Nucleus accumbens (tissue), 56 donors: ENCODE measurements around the gene SLC10A7.

Source experiments
- DNase-seq, 56 donors: peaks; one replicate each; lab custom pipeline; 2025; lab: John Stamatoyannopoulos, UW

SLC10A7 gene

DNA sequence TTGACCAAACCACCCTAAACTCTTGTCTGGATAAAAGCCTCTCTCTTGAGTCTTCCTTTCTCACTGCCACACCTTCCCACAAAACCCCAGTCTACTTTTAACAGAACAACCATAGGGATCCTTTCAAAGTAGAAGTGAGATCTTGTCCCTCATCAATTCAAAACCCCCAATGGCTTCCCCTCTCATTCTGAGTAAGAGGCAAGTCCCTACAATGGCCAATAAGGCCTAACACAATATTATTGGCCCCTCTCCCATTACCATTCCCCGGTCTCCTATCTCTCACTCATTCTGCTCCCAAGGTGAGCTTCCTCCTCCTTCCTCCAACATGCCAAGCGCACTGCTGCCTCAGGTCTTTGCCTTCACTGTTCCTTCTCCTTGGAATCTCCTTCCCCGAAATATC is 250.3 kb downstream of the SLC10A7 start:
- DNase-seq, result no peak

DNA sequence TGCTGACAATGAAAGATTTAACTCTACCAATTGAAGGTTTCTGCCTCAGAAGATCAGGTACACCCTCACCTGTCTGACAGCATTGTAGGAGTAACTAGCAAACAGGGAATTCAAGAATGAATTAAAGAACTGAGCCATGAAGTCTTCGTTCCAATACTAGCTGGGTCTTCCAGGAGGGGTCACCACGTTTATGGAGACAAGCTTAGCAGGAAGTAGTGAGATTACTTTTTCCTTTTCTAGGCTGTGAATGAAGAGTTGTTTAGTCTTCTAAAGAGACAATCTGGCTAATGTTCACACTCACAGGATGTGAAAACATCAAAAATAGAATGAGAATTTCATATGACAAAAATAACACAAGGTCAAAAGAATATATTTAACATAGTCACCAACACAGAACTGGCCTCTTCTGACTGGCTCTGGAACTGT is 252.5 kb downstream of the SLC10A7 start:
- no peak for DNase-seq

DNA sequence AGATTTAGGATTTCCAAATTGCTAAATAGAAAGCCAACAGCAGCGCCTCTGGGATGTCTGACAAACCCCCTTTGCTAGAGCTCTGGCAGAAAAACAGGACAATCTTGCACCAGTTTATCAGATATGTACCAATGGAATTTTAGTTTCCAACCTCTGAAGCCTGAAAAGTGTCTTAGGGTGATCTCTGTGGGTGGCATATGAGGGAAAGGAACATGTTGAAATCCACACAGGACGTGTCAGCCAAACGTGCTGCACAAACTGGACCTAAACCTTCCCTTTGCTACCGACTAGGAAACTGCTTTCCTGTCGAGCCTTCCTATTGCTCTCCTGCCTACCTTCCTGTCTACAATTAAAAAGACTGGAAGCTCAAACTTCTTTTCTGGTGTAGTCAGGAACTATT is 253.9 kb downstream of the SLC10A7 start:
- no peak for DNase-seq

DNA sequence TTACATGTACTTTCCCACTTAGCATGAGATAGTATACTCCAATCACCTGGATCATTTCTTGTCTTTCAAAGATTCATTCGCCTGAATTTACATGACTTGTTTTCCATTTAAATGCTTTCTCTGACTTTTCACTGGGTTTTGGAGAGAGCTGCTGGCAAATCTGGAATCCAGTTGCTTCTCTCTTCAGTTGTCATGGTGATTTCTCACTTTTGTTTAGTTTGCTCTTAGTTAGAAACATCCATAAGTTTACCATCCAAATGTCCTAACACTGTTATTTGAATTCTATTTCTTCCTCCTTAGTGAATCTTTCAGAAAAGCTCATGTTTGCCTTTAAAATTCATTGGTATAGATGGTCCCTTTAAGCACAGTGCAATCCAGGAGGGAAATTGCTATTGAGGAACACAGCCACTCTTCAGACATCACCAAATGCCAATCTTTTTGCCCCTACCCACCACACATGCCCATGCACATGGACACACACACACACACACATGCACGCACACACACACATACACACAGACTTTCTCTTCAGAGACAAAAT is 255.7 kb downstream of the SLC10A7 start:
- no peak for DNase-seq

DNA sequence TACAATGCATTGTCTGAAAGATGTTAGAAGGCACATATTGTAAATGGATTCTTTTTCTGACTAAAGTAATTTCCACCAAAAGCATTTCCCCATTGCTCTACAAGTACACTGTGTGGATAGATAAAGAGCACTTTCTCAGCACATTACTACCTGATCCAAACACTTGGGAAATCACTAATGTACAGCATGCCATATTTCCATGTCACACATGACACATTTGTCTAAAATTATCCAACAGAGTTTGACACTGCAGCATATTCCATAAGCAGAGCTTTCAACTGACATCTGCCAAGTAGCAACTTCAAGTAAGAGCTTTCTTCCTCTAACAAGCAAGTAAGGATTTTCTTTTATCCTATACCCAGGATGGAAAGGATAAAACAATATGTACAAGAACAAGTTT is 257.9 kb downstream of the SLC10A7 start:
- no peak for DNase-seq

DNA sequence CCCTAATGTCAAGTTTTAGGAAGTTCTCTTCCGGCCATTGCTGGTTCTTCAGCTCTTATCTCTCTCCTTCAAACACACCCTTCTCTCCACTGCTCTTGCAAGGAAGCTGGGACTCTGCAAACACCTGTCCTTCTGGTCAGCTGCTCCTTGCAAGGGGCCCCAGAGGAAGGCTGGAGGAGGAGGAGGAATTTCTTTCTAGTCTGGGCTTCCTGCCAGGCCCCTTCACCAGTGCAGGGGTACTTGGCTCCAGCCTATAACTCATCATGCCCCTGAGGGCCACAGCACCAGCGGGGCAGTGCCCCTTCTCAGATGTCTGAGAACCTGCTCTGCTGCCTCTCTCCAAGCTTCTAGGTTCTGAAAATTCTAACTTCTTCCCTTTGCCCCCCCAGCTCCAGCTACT is 260.7 kb downstream of the SLC10A7 start:
- DNase-seq, result no peak

DNA sequence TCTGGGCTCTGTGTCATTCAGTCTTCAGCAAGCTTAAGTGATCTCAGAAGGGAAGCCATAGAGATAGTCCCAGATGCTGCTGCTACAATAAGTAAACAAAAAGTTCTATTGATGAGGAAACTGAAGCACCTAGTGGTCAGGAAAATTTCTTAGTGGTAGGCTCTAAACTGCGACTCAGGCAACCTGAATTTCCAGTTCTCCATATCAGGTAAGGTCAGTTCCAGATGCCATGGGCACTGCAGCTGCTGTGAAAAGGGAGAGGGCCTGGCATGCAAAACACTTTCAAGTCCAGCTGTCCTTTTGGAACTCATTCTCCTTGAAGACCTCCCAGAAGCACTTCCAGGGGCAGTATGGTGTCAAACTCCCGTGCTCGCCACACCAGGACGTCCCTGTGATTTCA is 261.2 kb downstream of the SLC10A7 start:
- no peak for DNase-seq

DNA sequence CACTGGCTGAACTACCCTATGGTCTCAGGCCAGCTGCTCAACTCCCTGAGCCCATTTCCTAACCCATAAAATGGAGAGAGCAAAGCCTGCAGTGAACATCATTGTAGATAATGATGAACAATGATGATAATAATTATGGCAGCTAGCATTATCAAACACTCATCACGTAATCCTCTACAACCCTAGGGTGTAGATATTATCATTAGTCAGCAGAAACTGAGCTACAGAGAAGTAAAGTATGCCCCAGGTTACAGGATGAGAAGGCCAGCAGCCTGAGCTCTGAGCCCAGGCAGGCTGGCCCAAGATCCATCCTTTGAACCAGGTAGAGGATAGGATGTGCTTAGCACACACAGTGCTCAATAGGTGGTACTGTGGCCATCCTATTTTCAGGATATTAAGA is 264.2 kb downstream of the SLC10A7 start:
- no peak for DNase-seq

DNA sequence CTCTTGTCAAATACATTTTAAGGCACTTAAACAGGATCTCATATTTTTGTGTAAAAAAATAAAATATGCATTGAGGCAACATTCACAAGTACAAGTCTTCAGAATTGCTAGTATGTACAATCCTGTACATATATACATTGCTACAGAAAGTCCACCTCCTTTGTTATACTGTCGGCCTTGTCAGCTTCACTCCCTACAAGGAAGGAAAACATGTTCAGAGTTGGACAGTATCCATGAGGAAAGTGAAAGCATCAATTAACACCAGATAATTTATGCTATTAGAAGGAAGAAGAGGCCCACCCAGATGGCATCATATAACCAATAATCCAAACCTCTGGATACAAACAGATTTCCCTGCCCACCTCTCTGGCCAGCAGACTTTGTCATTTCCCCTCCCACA is 265.4 kb downstream of the SLC10A7 start:
- no peak for DNase-seq

DNA sequence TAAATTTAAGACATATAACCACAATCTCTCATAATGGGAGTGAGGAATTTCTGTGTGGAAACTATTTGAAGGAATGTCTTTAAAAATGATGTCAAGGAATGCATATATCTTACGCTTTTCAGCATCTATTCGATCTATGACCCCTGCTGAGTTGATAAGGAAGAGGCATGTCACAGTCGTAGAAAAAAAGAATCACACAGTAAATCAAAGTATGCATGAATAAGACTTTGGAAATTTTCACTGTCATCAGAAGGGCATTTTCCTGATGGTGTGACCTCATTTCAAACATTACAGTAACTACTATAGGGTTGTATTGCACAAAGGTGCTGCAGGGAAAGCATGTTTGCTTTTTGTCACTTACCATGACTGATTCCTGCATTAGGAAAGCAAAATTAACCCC is 265.9 kb downstream of the SLC10A7 start:
- no peak for DNase-seq

DNA sequence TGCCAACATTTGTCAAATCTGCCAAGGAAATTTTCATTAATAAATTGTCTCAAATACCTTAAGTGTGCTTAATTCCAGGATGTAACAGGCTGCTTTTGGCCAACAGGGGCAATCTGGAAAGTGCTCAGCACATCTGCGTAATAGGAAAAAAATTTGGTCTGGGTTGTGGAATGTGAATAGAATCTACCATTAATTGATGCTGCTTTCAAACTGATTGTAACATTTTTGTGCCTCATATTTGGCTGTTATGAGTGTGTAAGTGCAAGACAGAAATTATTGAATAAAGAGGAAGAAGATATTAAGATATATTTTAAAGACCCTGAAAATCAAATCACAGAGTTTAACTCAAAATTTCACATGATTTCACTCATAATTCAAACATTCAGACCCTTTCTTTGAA is 266.3 kb downstream of the SLC10A7 start:
- DNase-seq, result no peak

DNA sequence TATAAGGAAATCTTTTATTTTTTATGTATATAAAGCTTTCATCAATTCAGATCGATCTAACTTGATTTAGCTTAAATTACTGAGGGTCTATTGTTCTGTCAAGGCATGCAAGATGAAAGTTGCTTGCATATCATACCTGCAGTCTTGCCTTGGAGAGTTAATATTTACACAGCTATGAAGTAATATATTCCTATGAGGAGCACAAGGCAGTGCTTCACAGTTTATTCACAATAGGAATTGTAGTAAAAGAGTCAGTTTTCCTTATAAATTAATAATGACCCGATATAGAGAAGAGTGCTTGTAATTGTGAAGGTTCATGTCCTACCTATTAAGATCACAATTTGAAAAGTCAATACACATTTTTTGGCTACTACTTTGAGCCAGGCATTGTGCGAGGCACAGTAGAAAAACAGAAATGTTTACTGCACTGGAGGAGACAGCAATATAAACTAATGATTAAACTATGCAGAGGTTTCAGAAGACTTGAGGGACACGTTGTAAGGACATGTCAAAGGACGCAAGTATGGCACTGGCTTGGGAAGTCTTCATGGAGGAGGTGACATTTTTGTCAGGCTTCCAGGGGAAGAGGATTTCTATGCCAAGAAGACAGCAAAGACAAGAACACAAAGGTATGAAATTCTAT is 268.6 kb downstream of the SLC10A7 start:
- DNase-seq, result no peak

DNA sequence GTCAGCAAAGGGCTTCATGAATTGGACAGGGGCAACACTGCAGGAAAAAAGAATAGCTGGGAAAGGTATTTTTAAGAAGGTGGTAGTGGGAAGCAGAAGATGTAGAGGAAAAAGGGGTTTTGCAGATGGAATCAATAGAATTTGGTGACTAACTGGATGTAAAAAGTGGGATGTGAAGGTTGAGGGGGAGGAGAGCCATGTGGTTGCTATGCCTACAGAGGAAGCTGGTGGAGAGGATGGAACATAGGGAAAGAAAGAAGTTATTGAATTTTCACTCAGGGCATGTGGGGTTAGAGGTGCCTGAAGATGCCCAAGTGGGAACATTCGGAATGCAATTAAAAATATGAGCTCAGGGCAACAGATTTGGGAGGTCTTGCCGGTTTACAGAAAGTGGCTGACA is 274.4 kb downstream of the SLC10A7 start:
- DNase-seq, result peak in 5 of 56 donors; percentile 7 to 44 (median 9)

DNA sequence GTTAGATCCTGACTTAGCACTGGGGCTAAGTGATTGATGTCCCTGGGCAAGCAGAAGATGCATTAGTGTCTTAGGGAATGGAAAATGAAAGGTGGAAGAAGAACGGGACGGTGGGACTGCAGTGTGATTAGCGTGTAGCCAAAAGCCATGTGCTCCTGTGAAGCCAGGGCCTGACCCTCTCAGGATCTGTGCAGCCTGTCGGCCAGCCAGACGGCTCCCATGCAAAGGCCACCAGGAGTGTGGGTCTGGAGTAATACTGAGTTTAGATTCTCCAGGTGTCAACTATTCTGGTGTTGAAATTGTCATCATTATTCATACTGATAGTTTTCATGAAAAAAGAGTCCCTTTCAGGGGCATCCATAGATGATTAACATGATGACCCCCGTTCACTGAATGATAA is 275.4 kb downstream of the SLC10A7 start:
- DNase-seq, result no peak

DNA sequence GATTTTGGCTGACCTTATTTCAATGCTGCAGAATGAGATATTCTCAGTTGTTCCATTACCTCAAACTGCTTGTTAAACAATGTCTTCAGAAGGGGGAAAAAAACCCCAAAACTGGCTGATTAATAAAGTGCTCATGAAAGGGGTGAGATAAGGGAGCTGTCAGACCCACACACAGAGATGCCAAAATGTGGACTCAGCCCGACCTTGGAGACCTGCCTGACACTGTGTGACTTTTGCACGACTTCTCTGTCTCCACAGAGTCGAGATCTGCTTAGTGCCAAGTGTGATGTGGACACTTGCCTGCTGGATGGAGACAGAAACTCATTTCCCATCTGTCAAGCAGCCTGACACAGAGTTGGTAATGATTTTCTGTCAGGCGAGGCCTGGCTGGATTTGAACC is 275.9 kb downstream of the SLC10A7 start:
- DNase-seq, result no peak

DNA sequence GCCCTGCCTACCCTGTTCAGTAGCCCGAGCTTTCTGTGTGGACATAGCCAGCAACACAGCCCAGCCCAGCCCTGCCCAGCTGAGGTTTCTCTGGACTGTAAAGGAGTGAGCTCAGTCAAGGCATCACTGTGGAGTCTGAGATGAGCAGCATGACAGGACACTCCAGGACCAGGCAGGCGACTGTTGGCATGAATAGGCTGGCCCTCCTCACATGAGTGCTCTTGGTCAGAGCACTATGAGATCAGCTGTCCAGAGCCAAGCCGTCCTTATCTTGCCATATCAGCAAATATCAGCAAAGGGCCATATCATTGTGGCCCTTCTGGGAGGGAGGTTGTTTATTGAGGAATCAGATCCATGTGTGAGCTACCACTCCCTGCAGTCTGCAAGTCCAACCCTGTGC is 276.5 kb downstream of the SLC10A7 start:
- no peak for DNase-seq

DNA sequence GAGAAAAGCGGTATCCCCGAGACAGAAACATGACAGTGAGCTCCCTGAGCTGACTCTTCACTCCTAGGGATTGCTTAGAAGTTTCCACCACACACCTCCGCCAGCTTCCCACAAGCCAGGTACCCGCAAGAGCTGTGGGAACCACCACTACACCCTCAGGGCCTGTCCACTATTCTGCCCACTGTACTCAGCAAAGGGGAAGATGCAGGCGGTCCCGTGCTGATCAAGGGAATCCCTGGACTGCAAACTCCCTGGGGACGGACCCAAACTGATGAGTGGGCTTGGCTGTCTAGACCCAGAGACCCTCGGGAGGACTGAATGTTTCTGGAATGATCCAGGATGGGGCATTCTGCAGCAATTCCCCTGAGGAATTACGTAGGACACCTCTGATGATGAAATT is 277.2 kb downstream of the SLC10A7 start:
- no peak for DNase-seq

DNA sequence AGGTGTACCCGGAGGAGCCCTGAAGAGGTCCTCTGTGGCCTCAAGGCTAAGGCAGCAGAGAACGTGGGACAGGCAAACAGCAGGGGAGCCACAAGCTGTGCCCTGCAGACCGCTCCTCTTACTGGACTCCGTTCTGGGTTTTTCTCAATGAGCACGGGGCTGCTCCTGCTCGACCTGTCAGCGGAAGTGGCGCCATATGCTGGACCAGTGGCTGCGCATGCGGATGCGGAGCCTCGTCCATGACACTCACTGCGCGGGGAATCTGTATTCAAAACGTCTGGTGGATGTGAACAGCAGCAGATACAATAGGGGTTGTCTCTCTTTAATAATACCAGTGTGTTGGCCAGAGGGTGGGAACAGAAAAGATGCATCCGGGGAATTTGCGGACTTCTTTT is 277.9 kb downstream of the SLC10A7 start:
- no peak for DNase-seq

DNA sequence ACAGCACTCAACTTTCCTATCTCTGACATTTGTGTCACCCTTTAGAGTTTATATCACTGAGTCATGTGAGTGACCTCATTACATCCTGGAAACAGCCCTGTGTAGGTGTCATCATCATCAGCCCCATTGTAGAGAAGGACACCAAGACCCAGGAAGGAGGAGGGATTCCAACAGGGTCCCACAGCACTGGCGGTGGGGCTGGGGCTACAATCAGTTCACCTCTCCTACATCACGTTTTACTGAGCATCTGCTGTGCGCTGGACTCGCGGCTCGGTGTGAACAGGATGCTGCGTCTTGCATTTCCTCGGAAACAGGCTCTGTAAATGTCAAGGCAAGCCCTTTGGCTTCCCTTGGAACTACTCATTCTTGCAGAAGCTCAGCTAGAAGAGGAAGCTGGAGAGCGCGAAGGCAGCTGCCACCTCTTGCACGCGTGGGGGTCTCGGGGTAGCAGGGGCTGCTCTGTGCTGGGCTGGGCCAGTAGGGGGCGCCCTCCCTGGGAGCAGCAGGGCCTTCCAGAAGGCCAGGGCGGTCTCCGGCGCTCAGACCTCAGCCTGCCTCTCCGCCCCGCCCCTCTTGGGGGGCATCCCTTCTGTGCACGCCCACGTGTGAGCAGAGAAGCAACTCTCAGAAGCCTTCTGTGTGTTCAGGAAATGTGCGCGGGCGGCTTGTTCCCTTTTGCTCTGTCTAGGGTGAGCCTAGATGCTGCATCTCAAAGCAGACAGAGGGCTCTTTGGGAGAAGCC is 278.4 kb downstream of the SLC10A7 start:
- DNase-seq, result peak in 33 of 56 donors; percentile 10 to 76 (median 37)

DNA sequence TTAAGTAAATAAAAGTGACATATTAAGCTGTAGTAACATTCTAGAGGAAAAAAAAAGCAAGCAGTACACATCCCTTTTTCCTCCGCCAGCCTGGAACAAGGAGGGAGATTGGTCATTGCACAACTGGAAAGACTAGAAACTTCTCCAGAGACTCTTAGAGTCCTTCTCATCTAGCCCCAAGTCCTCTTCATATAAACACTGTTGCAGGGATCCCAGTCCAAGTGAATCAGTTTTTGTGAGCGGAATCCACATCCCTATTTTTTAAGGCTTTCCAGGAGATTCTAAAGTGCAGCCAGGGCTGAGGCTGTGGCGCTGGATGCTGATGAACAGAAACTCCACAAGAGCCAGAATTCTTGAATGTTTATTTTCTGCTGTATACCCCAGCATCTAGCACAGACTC is 283.6 kb downstream of the SLC10A7 start:
- no peak for DNase-seq

DNA sequence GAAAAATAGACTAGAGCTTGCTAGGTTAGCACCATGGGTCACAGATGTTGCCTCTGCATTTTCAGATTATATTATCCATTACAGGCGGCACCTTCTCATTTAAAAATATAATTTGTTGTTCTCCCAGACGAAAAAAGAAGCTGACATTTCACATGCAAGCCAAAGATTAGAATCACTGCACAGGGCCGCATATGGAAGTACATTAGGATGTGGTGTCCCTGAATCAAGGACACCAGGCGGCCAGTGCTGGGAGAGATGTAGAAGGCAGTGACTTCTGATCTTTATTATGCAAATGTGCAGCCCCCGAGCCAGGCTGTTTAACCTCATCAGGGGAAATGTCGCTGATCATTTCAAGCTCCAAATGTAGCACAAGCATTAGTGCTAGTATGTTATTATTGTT is 284.6 kb downstream of the SLC10A7 start:
- no peak for DNase-seq

DNA sequence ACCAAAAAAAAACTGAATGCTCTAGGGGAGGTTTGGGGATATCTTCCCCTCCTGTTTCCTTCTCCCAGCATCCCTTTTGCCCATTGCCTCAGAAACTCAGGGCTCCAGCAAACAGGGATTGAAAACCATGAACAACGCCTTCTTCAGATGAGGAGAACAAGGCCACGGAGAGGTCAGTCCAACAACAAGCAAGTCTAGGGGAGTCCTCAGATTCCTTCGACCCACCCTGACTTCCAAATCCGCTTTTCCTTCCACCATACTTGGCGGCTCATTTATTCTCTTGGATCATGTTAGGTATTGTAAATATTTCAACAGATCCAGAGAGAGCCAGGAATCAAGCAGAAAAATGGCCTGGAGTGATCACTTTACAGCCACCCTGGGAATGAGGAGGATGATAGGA is 285.5 kb downstream of the SLC10A7 start:
- DNase-seq, result no peak
